Heart left ventricle (tissue), 16 donors: ENCODE results near the gene SRCIN1. TPM values are rescaled to one million over a fixed set of nuclear protein-coding genes. Genes with fewer than 3 reads are reported as not detected.

Experiments
- ATAC-seq, 4 donors: fragments of 200-7000 bp; cut with Tn5 transposase; one replicate each; pipeline ENCODE4 v1.9.1; 2020 to 2022; ENCODE audit warnings: moderate library complexity in 4 of 4, mild to moderate bottlenecking in 3 of 4, moderate number of reproducible peaks in 1 of 4
- DNase-seq, 5 donors: peaks; one replicate each; pipeline ENCODE4 v3.0.0-alpha.2; 2020
- H3K27ac ChIP-seq, 12 donors: fragments of 200-600 bp; sonication (generic) in 4 of 12; one replicate each; pipeline versions ENCODE4 v1.5.0 to v1.8.0; 2016 to 2022; ENCODE audit warnings: mild to moderate bottlenecking in 2 of 12
- H3K27me3 ChIP-seq, 9 donors: fragments of 200-600 bp; sonication (generic) in 2 of 9; one replicate each; pipeline versions ENCODE4 v1.5.1 to v1.8.0; 2016 to 2022; ENCODE audit warnings: mild to moderate bottlenecking in 3 of 9
- H3K36me3 ChIP-seq, 9 donors: fragments of 200-600 bp; sonication (generic) in 2 of 9; one replicate each; pipeline versions ENCODE4 v1.5.0 to v1.8.0; 2018 to 2022; ENCODE audit warnings: mild to moderate bottlenecking in 2 of 9
- H3K4me1 ChIP-seq, 12 donors: fragments of 200-600 bp; sonication (generic) in 4 of 12; one replicate each; pipeline versions ENCODE4 v1.5.0 to v1.8.0; 2016 to 2022; ENCODE audit warnings: mild to moderate bottlenecking in 3 of 12
- H3K4me3 ChIP-seq, 12 donors: fragments of 200-600 bp; sonication (generic) in 4 of 12; one replicate each; pipeline versions ENCODE4 v1.5.0 to v1.8.0; 2017 to 2022; ENCODE audit warnings: mild to moderate bottlenecking in 9 of 12, moderate library complexity in 4 of 12
- H3K9me3 ChIP-seq, 12 donors: fragments of 200-600 bp; sonication (generic) in 4 of 12; one replicate each; pipeline versions ENCODE4 v1.5.0 to v1.8.0; 2016 to 2022; ENCODE audit warnings: mild to moderate bottlenecking in 1 of 12
- POLR2A ChIP-seq, 2 donors: fragments of 450-650 bp; IDR thresholded peaks; one replicate each; pipeline ENCODE4 v1.6.1; 2017; ENCODE audit warnings: antibody characterized with exemption in 2 of 2, mild to moderate bottlenecking in 2 of 2, moderate library complexity in 2 of 2
- WGBS, 4 donors: extraction: QIAGEN DNeasy Blood & Tissue Kit in 2 of 4; methylation state at CpG; one replicate each; pipeline versions ENCODE4 v1.1.5 to v1.1.7; 2013 to 2018; 5-methylcytosine and 5-hydroxymethylcytosine counted together
- intact Hi-C, 10 donors: fragments of 100-400 bp; cut with DNase I; formaldehyde crosslinking; loops; one replicate each; pipeline versions ENCODE4 v1.11.1 to v1.14.2; 2022
- polyA plus RNA-seq, 2 donors: library from polyadenylated mRNA; stranded (reverse); fragments of 200-250 nt; gene quantifications; one replicate each; pipeline ENCODE4 v1.2.3, GENCODE V29; 2013
- total RNA-seq, 9 donors: library from RNA; depleted of rRNA in 2 of 9; stranded (reverse); fragments of >200 nt in 2 of 9; fragmentation: NEBNext Ultra II Directional in 3 of 9; extraction: Animal tissue kit (Norgen Biotek cat#: 25700) in 3 of 9; gene quantifications; one replicate each; pipeline versions ENCODE4 v1.1.0 to v1.2.4, GENCODE V29; 2016 to 2023
- TF ChIP-seq, protein P1 (sequence below), 12 donors: fragments of 200-600 bp; sonication (generic) in 4 of 12; IDR thresholded peaks; one replicate each; pipeline versions ENCODE4 v1.5.0 to v1.8.0; 2018 to 2022; ENCODE audit warnings: antibody characterized with exemption in 12 of 12, mild to moderate bottlenecking in 5 of 12
- donor health status: ischemic (EF 13 %, LVEDD 7.1; RV severe dilation, severe dysfunction).
- donor health status: healthy with polysubstance abuse.
- donor health status: DM: no; HTN: yes; CAD: no.
- donor health status: DM: no; HTN: no; CAD: no.
- donor health status: ischemic (EF 25% LVEDD 6.9; RV normal size, moderate dysfunction).
- donor health status: ischemic (EF 25% LVEDD 5.7; RV mildly dilated, moderate dysfunction).
- donor health status: healthy.
- donor health status: DM: yes; HTN: yes; CAD: no.
- donor health status: ischemic (EF 35%, LVEDD 5.7; RV mildly dilated, moderate dysfunction).
- donor health status: nonischemic (EF 11% LVEDD 7.7; RV severe dilation, severe dysfunction).
- donor health status: DM: yes; HTN: yes; CAD: no.
- donor health status: PGD.
- donor health status: ischemic (EF 29% LVEDD 5.4; RV normal size, mild dysfunction).
- donor health status: nonischemic (EF 23%, LVEDD 6.1; RV moderate dilation, normal function).

Gene SRCIN1
- total and polyA plus RNA-seq, 11 donors: 0.19 to 1.7 (median 0.95) TPM

DNA sequence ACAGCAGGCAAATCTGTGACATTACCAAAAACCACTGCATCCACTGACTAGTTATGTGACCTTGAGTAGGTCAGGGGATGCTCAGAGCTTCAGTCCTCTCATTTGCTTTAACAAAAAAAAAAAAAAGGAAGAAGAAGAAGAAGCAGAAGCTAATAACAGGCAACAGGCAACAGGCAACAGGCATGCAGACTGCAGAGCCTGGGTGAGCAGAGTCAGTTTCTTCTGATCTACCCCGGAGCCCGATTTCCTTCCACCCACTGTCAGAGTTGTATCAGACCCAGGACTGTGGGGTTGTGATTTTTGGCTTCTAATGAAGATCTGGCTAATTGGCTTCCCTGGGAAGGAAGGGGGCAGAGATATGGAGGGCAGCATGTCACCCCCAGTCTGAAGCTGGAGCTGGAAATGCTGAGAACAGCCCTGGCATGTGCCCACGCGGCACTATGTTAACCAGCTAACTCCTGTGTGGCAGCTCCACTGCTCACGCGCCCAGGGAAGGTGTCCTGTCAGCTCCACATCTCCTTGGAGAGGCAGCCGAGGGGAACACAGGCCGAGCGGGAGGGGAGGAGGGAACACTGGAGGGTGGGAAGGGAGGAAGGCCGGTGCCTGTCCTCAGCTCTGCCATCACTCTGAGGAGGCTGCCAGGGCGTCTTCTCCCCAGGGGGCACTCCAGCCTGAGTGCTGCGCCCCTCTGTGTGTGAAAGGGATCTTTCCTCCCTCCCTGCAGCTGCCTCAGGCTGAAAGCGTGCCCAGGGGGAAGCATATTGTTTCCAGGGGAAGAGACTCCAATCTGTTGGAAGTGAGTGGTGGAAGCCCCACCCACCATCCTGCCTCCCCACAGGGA, 17.6 kb downstream of the SRCIN1 start:
- intact Hi-C loops: loop anchor here in 2 of 10 donors (10.0 kb wide), 2 partner anchors 73 to 77 kb away; no protein-coding TSS in a partner anchor
- no peak overlapping the region for H3K4me3 ChIP-seq
- no peak overlapping the region for H3K27ac ChIP-seq
- DNase-seq (no peak), ATAC-seq (no peak)
- peaks cover 0 to 97% (median 19%) of the 10 kb centered on the region in 9 donors for H3K27me3 ChIP-seq
- WGBS, 4 donors: 30 to 45% (median 35%) methylated on average over 9 to 13 of the region's 13 CpGs
- H3K9me3 ChIP-seq: no peaks in the 10 kb centered on the region
- peaks cover 0 to 26% (median 0%) of the 10 kb centered on the region in 12 donors for H3K4me1 ChIP-seq
- no peaks in the 10 kb centered on the region for H3K36me3 ChIP-seq
- TF ChIP-seq, protein P1, sequence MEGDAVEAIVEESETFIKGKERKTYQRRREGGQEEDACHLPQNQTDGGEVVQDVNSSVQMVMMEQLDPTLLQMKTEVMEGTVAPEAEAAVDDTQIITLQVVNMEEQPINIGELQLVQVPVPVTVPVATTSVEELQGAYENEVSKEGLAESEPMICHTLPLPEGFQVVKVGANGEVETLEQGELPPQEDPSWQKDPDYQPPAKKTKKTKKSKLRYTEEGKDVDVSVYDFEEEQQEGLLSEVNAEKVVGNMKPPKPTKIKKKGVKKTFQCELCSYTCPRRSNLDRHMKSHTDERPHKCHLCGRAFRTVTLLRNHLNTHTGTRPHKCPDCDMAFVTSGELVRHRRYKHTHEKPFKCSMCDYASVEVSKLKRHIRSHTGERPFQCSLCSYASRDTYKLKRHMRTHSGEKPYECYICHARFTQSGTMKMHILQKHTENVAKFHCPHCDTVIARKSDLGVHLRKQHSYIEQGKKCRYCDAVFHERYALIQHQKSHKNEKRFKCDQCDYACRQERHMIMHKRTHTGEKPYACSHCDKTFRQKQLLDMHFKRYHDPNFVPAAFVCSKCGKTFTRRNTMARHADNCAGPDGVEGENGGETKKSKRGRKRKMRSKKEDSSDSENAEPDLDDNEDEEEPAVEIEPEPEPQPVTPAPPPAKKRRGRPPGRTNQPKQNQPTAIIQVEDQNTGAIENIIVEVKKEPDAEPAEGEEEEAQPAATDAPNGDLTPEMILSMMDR (IDR thresholded peaks at IDR 0.05): no peak

DNA sequence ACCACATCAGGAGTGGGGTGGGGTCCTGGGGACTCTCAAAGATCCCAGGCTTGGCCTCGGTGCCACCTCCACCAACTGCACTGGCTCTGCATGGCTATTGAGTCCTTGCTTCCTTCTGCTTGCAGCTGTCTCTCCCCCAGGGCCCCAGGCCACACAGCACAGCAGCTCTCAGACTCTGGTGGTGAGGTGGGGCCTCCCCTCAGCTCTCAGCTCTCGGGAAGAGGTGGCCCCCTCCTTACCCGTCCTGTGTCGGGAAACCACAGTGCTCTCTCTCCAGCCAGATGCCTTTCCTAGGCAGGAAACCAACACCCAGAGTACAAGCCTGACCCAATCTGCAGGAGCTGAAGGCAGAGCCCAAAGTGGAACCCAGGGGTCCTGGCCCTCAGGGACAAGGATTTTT, 18.5 kb downstream of the SRCIN1 start:
- DNase-seq: no peak
- intact Hi-C loops: loop anchor here in 2 of 10 donors (10.0 kb wide), 2 partner anchors 72 to 78 kb away; no protein-coding TSS in a partner anchor
- 61 to 70% (median 64%) methylated on average over 4 of the region's 4 CpGs; no CpG with 5 or more reads in 1 of the 4 donors for WGBS, 4 donors

DNA sequence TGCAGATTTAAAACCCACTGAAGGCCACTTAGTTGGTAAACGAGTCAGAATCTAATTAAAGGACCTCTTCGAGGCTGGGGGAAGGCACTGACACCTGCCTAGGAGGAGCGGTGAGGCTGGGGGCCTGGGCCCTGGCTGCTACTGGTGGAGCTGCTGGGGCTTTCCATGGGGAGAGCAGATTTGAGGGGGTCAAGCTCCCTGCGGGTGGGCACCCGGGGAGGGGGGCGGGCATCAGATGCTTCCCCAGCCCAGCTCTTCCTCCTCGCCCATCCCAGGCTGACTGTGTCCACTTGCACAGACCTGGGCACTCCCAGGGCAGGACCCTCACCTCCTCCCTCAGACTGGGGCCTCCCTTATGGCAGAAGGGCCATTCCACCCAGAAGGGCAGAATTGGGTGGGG, 19.0 kb downstream of the SRCIN1 start:
- ATAC-seq (no peak), DNase-seq (no peak)
- WGBS, 4 donors: 67 to 83% (median 78%) methylated on average over 5 to 7 of the region's 7 CpGs
- Histone ChIP-seq H3K27ac (no peak overlapping the region), H3K4me1 (peaks cover 0 to 17% (median 0%) of the 10 kb centered on the region in 12 donors), H3K9me3 (no peaks in the 10 kb centered on the region), H3K36me3 (no peaks in the 10 kb centered on the region), H3K27me3 (peaks cover 0 to 94% (median 19%) of the 10 kb centered on the region in 9 donors), H3K4me3 (no peak overlapping the region)
- intact Hi-C loops: loop anchor here in 2 of 10 donors (10.0 kb wide), 2 partner anchors 72 to 78 kb away; no protein-coding TSS in a partner anchor
- no peak for TF ChIP-seq POLR2A (IDR thresholded peaks at IDR 0.05)
- TF ChIP-seq, protein P1 (IDR thresholded peaks at IDR 0.05): no peak

More for the DNA sequence above, 18.5 kb downstream of the SRCIN1 start:
- Histone ChIP-seq H3K36me3 (no peaks in the 10 kb centered on the region), H3K9me3 (no peaks in the 10 kb centered on the region), H3K4me3 (no peak overlapping the region), H3K27ac (no peak overlapping the region), H3K27me3 (peaks cover 0 to 93% (median 19%) of the 10 kb centered on the region in 9 donors), H3K4me1 (peaks cover 0 to 22% (median 0%) of the 10 kb centered on the region in 12 donors)
- TF ChIP-seq POLR2A (IDR thresholded peaks at IDR 0.05): no peak
- TF ChIP-seq, protein P1 (IDR thresholded peaks at IDR 0.05): no peak
- ATAC-seq: no peak

DNA sequence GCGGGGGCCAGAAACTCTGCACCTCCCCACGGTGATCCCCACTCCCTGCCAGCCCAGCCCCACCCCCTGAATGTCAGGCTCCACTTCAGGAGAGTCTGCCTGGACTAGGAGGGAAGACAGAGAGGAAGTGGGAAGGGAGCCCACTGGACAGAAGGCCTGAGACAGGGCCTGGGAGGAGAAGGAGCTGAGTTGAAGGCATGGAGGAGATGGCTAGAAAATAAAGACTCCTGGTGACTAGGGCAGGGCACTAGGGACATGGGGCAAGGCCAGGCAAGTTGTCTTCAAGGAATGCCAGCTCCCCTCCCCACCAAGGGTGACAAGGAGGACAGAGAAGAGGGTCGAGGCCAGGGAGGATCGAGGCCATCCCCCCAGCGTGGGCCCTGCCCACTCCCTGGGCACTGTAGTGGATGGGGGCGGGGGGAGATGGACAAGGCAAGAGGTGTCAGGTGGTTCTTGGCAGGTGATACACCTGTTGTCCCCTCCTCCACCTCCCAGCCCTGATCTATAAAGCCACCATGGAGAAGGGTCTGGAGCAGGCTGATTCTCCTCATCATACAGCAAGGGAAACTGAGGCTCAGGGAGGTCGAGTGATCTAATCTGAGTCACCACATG, 19.7 kb downstream of the SRCIN1 start:
- no peak for DNase-seq
- H3K9me3 ChIP-seq: no peaks in the 10 kb centered on the region
- no peaks in the 10 kb centered on the region for H3K36me3 ChIP-seq
- peaks cover 0 to 90% (median 19%) of the 10 kb centered on the region in 9 donors for H3K27me3 ChIP-seq
- H3K4me1 ChIP-seq: peaks cover 0 to 10% (median 0%) of the 10 kb centered on the region in 12 donors
- no peak overlapping the region for H3K27ac ChIP-seq
- WGBS, 4 donors: 60 to 78% (median 73%) methylated on average over 6 to 7 of the region's 7 CpGs
- intact Hi-C loops: loop anchor here in 2 of 10 donors (10.0 kb wide), 2 partner anchors 71 to 79 kb away; no protein-coding TSS in a partner anchor
- no peak for TF ChIP-seq POLR2A (IDR thresholded peaks at IDR 0.05)
- TF ChIP-seq, protein P1 (IDR thresholded peaks at IDR 0.05): no peak
- ATAC-seq: no peak
- no peak overlapping the region for H3K4me3 ChIP-seq
